SK-N-MC (cell line): ENCODE results near the gene ZBTB3.

ENCODE experiments used
- EZH2 ChIP-seq: fragments of 200-600 bp; sonication (generic); IDR thresholded peaks from one replicate; pipeline ENCODE4 v1.6.1; 2017; ENCODE audit warnings: antibody characterized with exemption
- FOXP2 ChIP-seq: optimal IDR thresholded peaks from 2 replicates; pipeline ENCODE3; 2011; ENCODE audit warnings: mild to moderate bottlenecking, moderate library complexity; ENCODE audit not compliant: insufficient read depth; ENCODE audit errors: extremely low read length, control extremely low read depth
- POLR2AphosphoS5 ChIP-seq: IDR thresholded peaks from 2 replicates; pipeline ENCODE4 v1.6.1; 2012; ENCODE audit warnings: mild to moderate bottlenecking, low read depth, low read length, borderline replicate concordance

DNA sequence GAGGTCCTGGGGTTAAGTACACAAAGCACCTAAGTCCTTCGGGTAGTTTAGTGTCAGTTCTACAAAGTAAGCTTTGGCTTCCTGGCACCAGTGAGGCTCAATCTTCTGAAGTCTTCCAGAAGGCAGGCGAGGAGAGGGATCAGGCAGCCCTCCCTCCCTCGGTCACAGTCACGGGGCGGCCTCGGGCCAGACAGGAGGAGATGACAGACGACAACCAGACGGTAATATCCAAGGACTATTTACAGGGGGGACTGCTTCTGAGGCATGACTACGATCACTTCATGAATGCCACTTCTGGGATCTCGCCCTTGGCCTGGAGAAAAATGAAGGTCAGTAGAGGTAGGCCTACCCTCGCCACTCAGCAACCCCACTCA is 38.2 kb upstream of the ZBTB3 start:
- no peak for TF ChIP-seq EZH2
- no peak for TF ChIP-seq POLR2AphosphoS5
- TF ChIP-seq FOXP2, result no peak
